Activated CD8-positive, alpha-beta memory T cell treated with anti-CD3 and anti-CD28 coated beads, Interleukin-2, amount 10 ng/mL, durations not matched to agents 7 days and 5 days (primary cell): ENCODE data around the gene ADAM30. TPM values are rescaled to one million over a fixed set of nuclear protein-coding genes. Genes with fewer than 3 reads are reported as not detected.
"Not testable (repeated sequence)": the region's sequence is repeated elsewhere in the genome, so short reads cannot be mapped to it uniquely, and the experiment has no call there.

ENCODE experiments used
- ATAC-seq: fragments of 150-1000 bp; cut with Tn5 transposase; one replicate; pipeline ENCODE4 v1.10.0; 2021; ENCODE audit warnings: moderate library complexity
- CTCF ChIA-PET: fragments of 350-600 bp; sonication (Branson Sonifier 250); formaldehyde crosslinking; loops from one replicate; lab custom pipeline; 2021; ENCODE audit warnings: antibody characterized with exemption; lab: Charles Lee
- DNase-seq: peaks from one replicate; pipeline ENCODE4 v3.0.0-alpha.2; 2020
- H3K27ac Mint-ChIP-seq: one replicate; pipeline ENCODE4 v1.8.0; 2021; ENCODE audit warnings: mild to moderate bottlenecking, mixed read lengths
- H3K27me3 Mint-ChIP-seq: one replicate; pipeline ENCODE4 v1.8.0; 2021; ENCODE audit warnings: mixed read lengths
- H3K36me3 Mint-ChIP-seq: one replicate; pipeline ENCODE4 v1.8.0; 2021; ENCODE audit warnings: mild to moderate bottlenecking, mixed read lengths
- H3K4me1 Mint-ChIP-seq: one replicate; pipeline ENCODE4 v1.8.0; 2021; ENCODE audit warnings: mixed read lengths
- H3K4me3 Mint-ChIP-seq: one replicate; pipeline ENCODE4 v1.8.0; 2021; ENCODE audit warnings: mild to moderate bottlenecking, moderate library complexity, mixed read lengths
- H3K9me3 Mint-ChIP-seq: one replicate; pipeline ENCODE4 v1.8.0; 2022; ENCODE audit warnings: low read depth, mixed read lengths
- total RNA-seq, 2 experiments: library from RNA; stranded (reverse); gene quantifications; one replicate each; pipeline ENCODE4 v1.2.3, GENCODE V29; 2021

Gene ADAM30
- total RNA-seq, 2 experiments from 2014 or later: not detected

- CTCF ChIA-PET: no interaction called here
Observed at GRCh38 chr1:119862276-119862675, 34.0 kb downstream of the ADAM30 start.

GRCh38 chr1:119861547-119861946, 34.8 kb downstream of the ADAM30 start:
- peaks cover 25% of the 10 kb centered on the region for H3K4me1 Mint-ChIP-seq
- no peaks in the 10 kb centered on the region for H3K36me3 Mint-ChIP-seq
- H3K27me3 Mint-ChIP-seq: peaks cover 49% of the 10 kb centered on the region
- CTCF ChIA-PET: no interaction called here
- H3K27ac Mint-ChIP-seq: no peak overlapping the region
- DNase-seq (no peak), ATAC-seq (no peak)
- H3K4me3 Mint-ChIP-seq: no peak overlapping the region
- no peaks in the 10 kb centered on the region for H3K9me3 Mint-ChIP-seq

More at GRCh38 chr1:119862276-119862675, 34.0 kb downstream of the ADAM30 start:
- peaks cover 25% of the 10 kb centered on the region for H3K4me1 Mint-ChIP-seq
- H3K4me3 Mint-ChIP-seq: no peak overlapping the region
- H3K9me3 Mint-ChIP-seq: no peaks in the 10 kb centered on the region
- peaks cover 52% of the 10 kb centered on the region for H3K27me3 Mint-ChIP-seq
- DNase-seq (no peak), ATAC-seq (no peak)
- H3K27ac Mint-ChIP-seq: no peak overlapping the region
- no peaks in the 10 kb centered on the region for H3K36me3 Mint-ChIP-seq

- DNase-seq: peak; percentile 49
- CTCF ChIA-PET: interaction anchor here (0.9 to 2.0 kb wide), 4 partner anchors 10 to 26 kb away, joined by 3 to 11 read pairs (median 4); no protein-coding TSS in a partner anchor
- H3K4me3 Mint-ChIP-seq: no peak overlapping the region
- H3K27ac Mint-ChIP-seq: peak overlapping the region; percentile 73
- peaks cover 34% of the 10 kb centered on the region for H3K27me3 Mint-ChIP-seq
- no peaks in the 10 kb centered on the region for H3K9me3 Mint-ChIP-seq
- no peaks in the 10 kb centered on the region for H3K36me3 Mint-ChIP-seq
- H3K4me1 Mint-ChIP-seq: peaks cover 25% of the 10 kb centered on the region
- ATAC-seq: peak; percentile 55
Observed at GRCh38 chr1:119859647-119860046, 36.7 kb downstream of the ADAM30 start.

- not testable (repeated sequence) for H3K4me3 Mint-ChIP-seq, DNase-seq, ATAC-seq, H3K36me3 Mint-ChIP-seq, H3K27ac Mint-ChIP-seq, H3K9me3 Mint-ChIP-seq
- H3K4me1 Mint-ChIP-seq: peaks cover 25% of the 10 kb centered on the region
- CTCF ChIA-PET: interaction anchor here (1.9 to 2.0 kb wide), 2 partner anchors 10 to 27 kb away, joined by 5 to 11 read pairs; no protein-coding TSS in a partner anchor
- H3K27me3 Mint-ChIP-seq: peaks cover 28% of the 10 kb centered on the region
Observed at GRCh38 chr1:119858556-119859214, 37.6 kb downstream of the ADAM30 start.

GRCh38 chr1:119858126-119858525, 38.2 kb downstream of the ADAM30 start:
- H3K27me3 Mint-ChIP-seq: peaks cover 22% of the 10 kb centered on the region
- H3K4me1 Mint-ChIP-seq: peaks cover 25% of the 10 kb centered on the region
- DNase-seq (no peak), ATAC-seq (no peak)
- CTCF ChIA-PET: no interaction called here
- no peak overlapping the region for H3K4me3 Mint-ChIP-seq
- H3K27ac Mint-ChIP-seq: no peak overlapping the region
- H3K9me3 Mint-ChIP-seq: no peaks in the 10 kb centered on the region
- no peaks in the 10 kb centered on the region for H3K36me3 Mint-ChIP-seq

GRCh38 chr1:119853155-119853554, 43.2 kb downstream of the ADAM30 start:
- no peak for ATAC-seq
- DNase-seq: no peak
- H3K36me3 Mint-ChIP-seq: no peaks in the 10 kb centered on the region
- H3K4me1 Mint-ChIP-seq: peaks cover 3% of the 10 kb centered on the region
- CTCF ChIA-PET: no interaction called here
- no peak overlapping the region for H3K4me3 Mint-ChIP-seq
- peaks cover 21% of the 10 kb centered on the region for H3K27me3 Mint-ChIP-seq
- no peak overlapping the region for H3K27ac Mint-ChIP-seq
- H3K9me3 Mint-ChIP-seq: no peaks in the 10 kb centered on the region

- H3K4me1 Mint-ChIP-seq, H3K4me3 Mint-ChIP-seq, H3K9me3 Mint-ChIP-seq, ATAC-seq, H3K27ac Mint-ChIP-seq, H3K36me3 Mint-ChIP-seq, DNase-seq: not testable (repeated sequence)
- peaks cover 29% of the 10 kb centered on the region for H3K27me3 Mint-ChIP-seq
- CTCF ChIA-PET: interaction anchor here (1.2 kb wide), 1 partner anchor 15 kb away, joined by 4 read pairs; no protein-coding TSS in a partner anchor
Observed at GRCh38 chr1:119844206-119844605, 52.1 kb downstream of the ADAM30 start.

Other genes with a start within 250 kb of the ADAM30 start
- under 1 TPM; 0.06 to 0.47 TPM for gene ZNF697, start 248.2 kb downstream of the ADAM30 start, total RNA-seq
- gene PHGDH, start 184.6 kb downstream of the ADAM30 start, total RNA-seq: 100 to 1,000 TPM; 165 to 209 TPM
- gene HMGCS2, start 127.6 kb downstream of the ADAM30 start, total RNA-seq: not detected
- 1 to 10 TPM; 1.8 to 7.5 TPM for gene REG4, start 85.1 kb downstream of the ADAM30 start, total RNA-seq
- gene NOTCH2, start 173.1 kb upstream of the ADAM30 start, total RNA-seq: 10 to 100 TPM; 90.9 to 95.6 TPM